Activated CD4-positive, alpha-beta T cell treated with anti-CD3 and anti-CD28 coated beads, Interleukin-2, amount 50 U/mL, for 4 hours (primary cell): ENCODE results near the gene IFIT1.
"Not testable (repeated sequence)": the region's sequence is repeated elsewhere in the genome, so short reads cannot be mapped to it uniquely, and the experiment has no call there.

ENCODE experiments used
- DNase-seq, 2 experiments: peaks; one replicate each; pipeline ENCODE4 v3.0.0-alpha.2; 2020

IFIT1 gene

DNA sequence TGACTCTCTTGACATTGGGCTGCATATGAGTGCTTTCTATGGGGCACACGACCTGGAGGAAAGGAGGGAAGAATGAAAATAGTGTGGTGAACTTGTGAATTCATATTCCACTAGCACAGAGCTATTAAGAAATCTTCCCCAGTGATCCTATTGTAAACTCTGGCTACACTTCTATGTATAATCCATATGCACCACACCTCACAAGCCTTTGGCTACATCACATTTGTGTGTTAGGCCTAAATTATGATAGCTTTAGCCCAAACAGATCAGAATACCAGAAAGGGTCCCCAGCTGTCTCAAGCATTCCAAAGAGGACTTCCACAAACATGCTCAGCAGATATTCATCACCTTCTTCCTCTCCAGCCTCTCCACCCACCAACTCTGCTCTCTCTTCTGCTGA is 24.3 kb upstream of the IFIT1 start:
- no peak for DNase-seq

DNA sequence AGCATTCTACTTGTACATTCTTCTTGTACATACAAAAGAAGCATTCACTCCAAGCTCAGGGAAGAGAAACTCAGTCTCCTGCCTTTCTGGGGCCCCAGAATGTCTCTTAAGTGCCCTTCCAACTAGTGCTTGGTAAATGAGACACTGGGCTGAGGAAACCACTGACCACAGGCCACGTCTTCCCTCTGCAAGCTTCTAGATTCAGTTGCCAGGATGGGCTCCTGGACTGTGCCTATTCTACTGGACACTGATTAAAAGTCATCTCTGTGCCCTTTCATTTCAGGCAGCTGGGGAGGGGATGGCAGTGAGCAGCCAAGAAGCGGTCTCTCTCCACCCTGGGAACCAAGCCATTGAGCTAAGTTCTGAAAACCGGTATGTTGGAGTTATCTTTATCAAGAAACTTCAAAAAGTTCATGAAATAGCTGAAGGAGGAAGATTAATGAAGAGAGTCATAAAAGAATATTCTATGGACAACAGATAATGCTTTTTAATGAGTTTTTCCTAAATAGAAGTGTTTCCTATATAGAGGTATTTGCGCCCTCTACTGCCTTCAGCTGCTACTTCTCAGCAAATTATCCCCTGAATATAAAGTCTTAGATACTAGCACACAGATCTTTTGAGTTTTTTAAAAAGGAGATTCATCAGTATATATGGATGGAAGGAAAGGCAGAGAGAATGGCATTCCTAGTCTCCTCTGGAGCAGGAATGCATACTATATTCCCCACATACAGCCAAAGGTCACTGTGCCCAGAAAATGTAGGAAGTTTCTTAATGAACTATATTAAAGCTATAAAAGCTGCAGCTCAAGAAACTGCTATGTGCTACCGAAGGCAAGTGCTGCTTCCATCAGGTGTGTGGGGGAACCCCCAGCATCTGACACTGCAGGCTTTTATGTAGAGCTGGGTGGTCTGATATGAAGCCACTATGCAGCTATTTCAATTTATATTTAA is 23.0 kb upstream of the IFIT1 start:
- peak in 1 of 2 experiments; percentile 9 for DNase-seq

DNA sequence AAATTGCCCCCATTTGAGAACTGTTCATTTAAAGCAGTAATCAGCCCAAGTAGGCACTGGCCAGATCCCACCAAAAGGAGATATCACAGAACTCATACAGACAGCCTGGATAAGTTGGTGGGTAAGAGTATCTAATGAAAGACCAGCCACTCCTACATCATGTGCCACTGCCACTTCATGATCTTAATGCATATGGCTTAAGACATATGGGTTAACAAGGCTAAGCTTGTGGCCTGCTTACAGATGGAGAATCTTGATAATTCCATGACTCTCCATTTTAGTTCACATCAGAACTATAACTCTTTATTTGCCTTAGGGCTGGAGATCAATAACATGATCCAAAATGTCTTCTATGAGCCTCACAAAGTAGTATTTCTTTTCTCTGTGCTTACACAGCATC is 21.3 kb upstream of the IFIT1 start:
- DNase-seq = no peak

DNA sequence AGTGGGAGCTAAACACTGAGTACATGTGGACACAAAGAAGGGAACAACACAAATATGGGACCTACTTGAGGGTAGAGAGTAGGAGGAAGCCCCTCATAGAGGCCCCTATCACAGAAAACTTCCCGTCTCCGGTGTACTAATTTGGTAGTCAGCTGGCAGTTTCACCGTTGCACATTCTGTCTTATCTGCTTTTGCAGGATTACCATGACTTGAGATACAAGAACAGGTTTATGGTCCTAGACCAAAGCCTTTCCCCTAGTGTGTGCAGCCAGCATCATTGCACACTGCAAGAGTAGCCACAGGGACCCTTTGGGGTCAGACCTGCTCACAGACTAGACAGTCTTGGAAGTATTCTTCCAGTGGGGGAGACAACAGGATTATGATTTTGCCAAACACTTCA is 20.4 kb upstream of the IFIT1 start:
- no peak for DNase-seq

DNA sequence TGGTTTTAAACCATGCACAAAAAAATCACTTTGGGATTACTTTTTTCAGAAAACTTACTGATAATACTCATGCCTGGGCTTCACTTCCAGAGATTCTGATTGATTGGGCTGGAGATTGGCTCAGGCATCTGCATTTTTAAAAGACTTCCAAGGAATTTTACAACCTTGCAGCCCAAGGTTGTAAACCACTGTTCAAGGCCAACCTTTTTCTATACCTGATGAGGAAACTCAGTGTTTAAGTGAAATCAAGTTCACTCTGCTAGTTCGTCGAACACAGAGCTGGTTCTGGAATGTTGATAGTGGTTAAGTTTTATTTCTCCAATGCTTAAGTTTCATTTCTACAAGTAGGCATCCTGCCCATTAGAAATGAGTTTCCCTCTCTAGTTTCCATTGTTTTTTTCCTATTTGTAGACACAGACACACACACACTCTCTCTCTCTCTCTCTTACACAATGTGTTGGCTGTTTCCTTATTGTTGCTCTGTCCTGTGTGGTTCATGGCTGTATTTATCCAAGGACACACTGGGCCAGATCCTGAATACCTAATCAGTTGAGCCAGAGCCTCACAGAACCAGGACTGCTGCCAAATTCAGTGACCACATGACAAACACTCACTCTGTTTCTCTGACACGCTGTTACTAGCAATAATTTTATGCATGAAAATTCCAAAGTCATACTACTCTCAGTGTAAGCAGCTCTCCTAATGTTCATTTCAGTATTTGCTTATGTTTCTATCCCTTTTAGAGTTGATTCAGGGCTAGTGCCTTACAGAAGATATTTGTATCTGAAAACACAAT is 18.3 kb upstream of the IFIT1 start:
- DNase-seq = no peak

- no peak for DNase-seq
Measured at GRCh38 chr10:89374713-89375141, 17.7 kb upstream of the IFIT1 start.

DNA sequence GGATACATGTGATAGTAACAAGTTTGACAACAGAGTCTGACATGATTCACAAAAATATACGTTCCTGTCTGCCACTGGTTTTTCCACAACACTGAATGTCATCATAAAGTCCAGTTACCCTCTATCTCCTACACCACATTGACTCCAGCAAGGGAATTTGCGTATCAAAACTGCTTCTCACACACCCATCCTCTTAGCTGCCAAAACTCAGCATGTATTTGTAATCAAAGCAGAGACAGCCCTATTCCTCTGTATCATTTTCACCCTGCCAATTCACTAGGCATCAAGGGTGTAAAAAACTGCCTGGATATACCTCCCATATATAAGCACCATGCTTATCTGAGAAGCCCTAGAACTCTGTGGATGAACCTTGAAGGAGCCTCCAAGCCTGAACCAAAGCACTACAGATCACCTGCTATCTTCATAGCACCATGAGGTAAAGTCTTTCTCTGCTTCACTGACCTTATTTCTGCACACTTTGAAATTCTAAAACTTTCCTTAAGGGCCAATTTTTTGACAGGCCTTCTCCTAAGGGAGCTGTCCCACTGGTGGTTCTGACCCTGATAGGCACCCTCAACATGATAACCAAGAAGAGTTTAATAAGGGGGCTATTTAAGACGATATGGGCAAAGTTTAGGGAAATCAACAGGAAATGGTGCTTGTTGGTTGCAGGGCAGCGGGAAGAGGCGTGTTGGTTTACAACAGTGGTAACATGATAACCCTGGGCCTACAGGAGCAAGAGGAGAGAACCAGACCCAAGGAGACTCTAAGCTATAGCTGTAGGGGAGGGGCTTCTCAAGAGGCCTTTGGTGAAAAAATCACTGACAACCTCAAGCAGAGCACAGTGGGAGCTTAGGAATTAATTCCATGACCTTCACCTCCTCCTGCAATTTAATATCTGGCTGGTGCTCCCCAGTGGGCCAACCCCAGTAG is 14.5 kb upstream of the IFIT1 start, which contains the start of gene IFIT1B:
IFIT1B (plus strand) TSS at position 352 of the 933 bp plus-strand sequence; CDS start at position 432, 80 bp downstream.
- DNase-seq = no peak

GRCh38 chr10:89379103-89379502 is 13.3 kb upstream of the IFIT1 start:
- DNase-seq = no peak

- no peak for DNase-seq
Measured at GRCh38 chr10:89382757-89383156, 9.7 kb upstream of the IFIT1 start.

DNA sequence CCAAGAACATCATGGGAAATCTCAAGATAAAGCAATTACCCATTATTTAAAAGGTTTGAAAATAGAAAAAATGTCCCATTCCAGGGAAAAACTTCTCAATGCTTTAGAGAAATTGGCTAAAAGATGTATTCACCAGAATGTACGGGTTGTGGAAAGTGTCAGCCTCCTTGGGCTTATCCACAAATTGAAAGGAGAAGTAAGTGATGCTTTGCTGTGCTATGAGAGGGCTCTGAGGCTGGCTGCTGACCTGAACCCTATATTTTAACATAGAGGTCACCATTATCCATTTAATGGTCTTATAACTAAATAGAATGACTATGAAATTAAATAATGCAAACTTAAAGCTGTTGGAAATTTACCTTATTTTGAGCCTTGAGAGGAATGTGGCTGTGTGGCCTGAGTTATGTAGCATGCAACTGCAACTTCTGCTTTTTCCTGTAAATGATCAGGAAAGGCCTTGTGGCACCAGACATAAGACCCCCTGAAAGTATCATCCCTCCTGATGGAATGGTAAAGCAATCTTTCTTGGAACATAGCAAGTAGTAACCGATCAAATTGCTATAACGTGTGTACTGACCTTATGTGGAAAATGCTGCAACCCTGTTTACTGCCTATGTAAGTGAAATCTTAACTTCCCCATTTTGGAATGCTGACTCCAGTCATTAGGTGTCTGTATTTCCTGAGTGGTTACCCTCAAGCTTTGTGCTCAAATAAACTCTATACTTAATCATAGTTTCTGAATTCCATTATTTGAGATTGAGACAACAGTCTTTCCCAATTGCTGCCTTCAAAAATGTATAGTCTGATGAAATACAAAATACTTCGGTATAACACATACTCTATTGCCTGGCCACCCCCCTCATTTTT is 7.7 kb upstream of the IFIT1 start:
- no peak for DNase-seq

- DNase-seq = no peak
Measured at GRCh38 chr10:89388806-89389205, 3.6 kb upstream of the IFIT1 start.

DNA sequence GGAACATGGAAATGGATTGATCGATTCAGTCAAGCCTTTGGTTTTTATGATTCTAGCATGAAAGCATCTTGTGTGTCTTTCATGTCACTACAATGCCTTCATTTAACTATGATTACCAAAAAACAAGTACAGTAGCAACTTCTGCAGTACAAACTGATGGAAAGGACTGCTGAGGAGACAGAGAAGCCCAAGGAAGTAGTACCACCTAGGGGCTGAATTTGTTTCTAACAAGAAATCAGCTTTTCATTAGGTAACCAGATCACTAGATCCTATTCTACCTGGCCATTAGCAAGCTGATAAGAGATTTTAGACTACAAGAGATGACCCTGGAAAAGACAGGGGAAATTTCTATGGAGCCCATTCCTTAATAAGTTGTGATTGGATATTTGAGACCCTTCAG is 3.2 kb upstream of the IFIT1 start:
- DNase-seq = no peak

DNA sequence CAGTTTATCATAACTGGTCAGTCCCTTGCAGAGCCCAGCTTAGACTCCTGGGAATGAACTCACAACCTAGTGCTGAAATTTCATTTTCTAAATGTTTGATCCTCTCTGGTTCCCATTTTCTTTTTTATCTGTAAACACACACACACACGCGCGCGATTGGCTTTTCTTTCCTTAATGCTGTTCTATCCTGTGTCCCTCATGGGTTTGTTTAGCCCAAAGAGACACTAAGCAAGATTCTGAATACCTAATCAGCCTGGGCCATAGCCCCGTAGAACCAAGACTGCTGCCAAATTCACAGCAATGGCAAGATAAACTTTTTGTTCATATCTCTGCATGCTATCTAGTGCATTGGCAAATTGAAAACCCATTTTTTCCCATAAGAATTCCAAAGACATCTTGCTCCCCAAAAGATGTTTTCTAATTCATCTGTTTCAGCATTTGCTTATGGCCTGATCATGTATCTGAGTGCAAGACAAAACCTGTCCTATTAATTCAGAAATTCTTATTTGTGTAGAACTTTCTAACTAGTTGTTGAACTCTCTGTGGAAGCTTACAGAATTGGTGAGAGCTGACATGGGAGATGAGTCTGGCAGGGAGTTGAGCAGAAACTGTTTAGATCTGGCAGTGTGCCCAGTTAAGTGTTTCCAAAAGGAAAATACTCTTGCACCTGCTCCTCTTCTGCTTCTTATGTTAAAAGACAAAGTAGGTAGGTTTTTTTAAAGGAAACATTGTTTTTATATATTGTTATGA is 1.8 kb upstream of the IFIT1 start:
- no peak for DNase-seq

DNA sequence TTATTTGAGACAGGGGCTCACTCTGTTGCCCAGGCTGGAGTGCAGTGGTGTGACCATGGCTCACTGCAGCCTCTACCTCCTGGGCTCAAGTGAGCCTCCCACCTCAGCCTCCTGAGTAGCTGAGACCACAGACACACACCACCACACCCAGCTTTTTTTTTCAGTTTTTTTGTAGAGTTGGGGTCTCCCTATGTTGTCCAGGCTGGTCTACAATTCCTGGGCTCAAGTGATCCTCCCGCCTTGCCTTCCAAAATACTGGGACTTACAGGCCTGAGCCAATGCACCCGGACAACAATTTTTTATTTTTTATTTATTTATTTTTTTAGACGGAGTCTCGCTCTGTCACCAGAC is 1.2 kb upstream of the IFIT1 start:
- not testable (repeated sequence) for DNase-seq

DNA sequence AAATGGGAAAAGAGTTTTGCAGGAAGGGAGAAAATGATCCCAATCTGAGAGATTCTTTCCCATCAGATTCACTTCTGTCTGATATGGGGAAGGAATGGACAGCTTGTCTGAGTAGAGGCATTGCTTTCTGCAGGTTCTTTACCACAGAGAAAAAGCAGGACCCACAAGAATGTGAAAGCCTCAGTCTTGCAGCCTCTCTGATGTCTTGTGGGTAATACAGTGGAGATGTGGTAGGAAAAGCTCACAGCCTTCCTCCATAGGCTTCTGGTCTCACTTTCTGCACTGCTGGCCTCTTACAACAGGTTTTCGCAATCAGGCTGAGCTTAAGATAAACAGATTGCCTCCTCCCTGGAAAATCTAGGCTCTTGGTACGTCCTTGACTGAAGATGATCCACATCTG is 551 bp downstream of the IFIT1 start:
- no peak for DNase-seq

- DNase-seq = no peak
Measured at GRCh38 chr10:89393898-89394297, 1.5 kb downstream of the IFIT1 start.

DNA sequence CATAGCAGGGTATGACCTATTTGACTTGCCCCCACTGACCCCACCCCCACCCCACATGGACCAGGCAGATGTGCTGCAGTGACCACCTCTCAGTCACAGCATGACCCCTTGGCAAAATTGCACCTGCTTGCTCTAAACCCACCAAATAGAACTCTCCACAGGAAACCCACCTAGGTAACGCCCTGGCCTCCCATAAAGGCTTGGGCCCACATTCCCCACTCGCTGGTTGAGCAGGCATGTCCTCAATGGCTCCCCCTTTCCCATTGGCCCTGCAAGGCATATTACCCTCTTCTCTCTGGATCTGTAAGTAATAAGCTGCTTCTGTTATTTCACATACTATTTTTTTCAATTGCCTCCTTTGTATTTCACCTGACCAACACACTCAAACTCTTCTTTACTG is 2.7 kb downstream of the IFIT1 start:
- DNase-seq = no peak

GRCh38 chr10:89398003-89398749 is 5.8 kb downstream of the IFIT1 start:
- DNase-seq = no peak

DNA sequence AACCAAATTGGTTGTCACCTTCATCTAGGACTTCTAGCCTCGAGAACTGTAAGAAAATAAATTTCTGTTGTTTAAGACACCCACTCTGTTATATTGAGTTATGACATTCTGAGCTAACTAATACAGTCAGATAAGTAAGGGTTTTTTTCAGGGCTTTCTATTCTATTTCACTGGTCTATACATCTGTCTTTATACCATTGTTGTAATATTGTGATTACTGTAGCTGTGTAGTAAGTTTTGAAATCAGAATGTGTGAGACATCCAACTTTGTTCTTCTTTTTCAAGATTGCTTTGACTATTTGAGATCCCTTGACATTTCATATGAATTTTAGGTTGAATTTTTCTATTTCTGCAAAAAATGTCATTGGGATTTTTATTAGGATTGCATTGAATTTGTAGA is 7.5 kb downstream of the IFIT1 start:
- DNase-seq = no peak

GRCh38 chr10:89403043-89403442 is 10.6 kb downstream of the IFIT1 start:
- DNase-seq = no peak
